ENCODE measurements around the gene ARHGAP15.

The ARHGAP15 gene

DNA sequence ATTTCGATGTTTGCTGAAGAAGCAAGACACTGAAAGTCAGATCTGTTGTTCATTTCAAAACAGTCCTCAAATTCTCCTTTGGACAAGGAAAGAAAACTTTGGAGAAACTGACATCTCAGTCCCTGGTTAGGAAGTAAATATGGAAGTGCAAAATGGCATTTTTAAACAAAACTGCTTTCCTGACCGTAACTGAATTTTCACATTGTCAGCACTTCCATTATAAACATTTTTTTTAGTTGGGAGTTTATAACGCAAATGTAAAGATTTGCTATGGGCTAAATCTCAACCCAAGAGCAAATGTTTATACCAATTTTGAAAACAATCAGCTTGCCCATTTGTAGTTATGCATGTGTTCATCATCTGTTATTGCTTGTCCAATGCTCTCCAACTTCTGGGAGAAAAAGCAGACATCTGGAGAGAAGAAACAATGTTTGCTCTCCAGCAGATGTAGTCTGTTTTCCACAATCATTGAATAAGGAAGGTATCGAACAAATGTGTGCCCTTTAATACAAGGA is 520.1 kb downstream of the ARHGAP15 start:
- no peak for TF ChIP-seq ZNF384 (IDR thresholded peaks at IDR 0.05)
- no peak for TF ChIP-seq FOXK2 (IDR thresholded peaks at IDR 0.05)
- no peak for TF ChIP-seq FOXA1 (IDR thresholded peaks at IDR 0.05)
- TF ChIP-seq SUZ12 (IDR thresholded peaks at IDR 0.05): no peak
- TF ChIP-seq BHLHE40 (IDR thresholded peaks at IDR 0.05; ENCODE audit: borderline replicate concordance): no peak
- TF ChIP-seq, protein P1, sequence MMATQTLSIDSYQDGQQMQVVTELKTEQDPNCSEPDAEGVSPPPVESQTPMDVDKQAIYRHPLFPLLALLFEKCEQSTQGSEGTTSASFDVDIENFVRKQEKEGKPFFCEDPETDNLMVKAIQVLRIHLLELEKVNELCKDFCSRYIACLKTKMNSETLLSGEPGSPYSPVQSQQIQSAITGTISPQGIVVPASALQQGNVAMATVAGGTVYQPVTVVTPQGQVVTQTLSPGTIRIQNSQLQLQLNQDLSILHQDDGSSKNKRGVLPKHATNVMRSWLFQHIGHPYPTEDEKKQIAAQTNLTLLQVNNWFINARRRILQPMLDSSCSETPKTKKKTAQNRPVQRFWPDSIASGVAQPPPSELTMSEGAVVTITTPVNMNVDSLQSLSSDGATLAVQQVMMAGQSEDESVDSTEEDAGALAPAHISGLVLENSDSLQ (IDR thresholded peaks at IDR 0.05): no peak
- no peak for TF ChIP-seq CTBP1 (IDR thresholded peaks at IDR 0.05; ENCODE audit: borderline replicate concordance)
- TF ChIP-seq FOXM1 (IDR thresholded peaks at IDR 0.05; ENCODE audit: borderline replicate concordance): no peak
- TF ChIP-seq NFRKB (IDR thresholded peaks at IDR 0.05): no peak
- no peak for TF ChIP-seq L3MBTL2 (conservative IDR thresholded peaks at IDR 0.05)
- TF ChIP-seq TARDBP (IDR thresholded peaks at IDR 0.05): no peak
- TF ChIP-seq ELF4 (IDR thresholded peaks at IDR 0.05): no peak
- no peak for TF ChIP-seq ARNT (IDR thresholded peaks at IDR 0.05)
- TF ChIP-seq SP1 (IDR thresholded peaks at IDR 0.05): no peak
- TF ChIP-seq HDGF (IDR thresholded peaks at IDR 0.05; ENCODE audit: borderline replicate concordance): no peak
- no peak for TF ChIP-seq LEF1 (IDR thresholded peaks at IDR 0.05; ENCODE audit: borderline replicate concordance)
- POLR2A ChIA-PET: no interaction called here
- no peak for DNase-seq (ENCODE audit: extremely low spot score)
- CTCF ChIA-PET: no interaction called here

DNA sequence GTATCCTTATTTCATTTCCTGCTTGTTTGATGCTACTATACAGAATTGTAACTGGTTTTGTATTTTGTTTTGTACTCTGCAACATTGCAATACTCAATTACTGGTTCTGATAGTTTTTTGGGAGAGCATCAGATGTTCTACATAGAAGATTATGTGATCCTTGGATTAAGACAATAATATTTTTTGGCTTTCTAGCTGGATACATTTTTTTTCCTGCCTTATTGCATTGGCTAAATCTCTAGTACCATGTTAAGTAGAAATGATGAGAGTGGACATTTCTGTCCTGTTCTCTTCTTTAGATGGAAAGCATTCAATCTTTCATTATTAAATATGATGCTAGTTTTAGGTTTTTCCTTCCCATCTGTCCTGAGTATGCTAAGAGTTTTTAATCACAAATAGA is 523.5 kb downstream of the ARHGAP15 start:
- ChIA-PET CTCF (no interaction called here), POLR2A (no interaction called here)
- DNase-seq (ENCODE audit: extremely low spot score): no peak
- TF ChIP-seq FOXM1 (IDR thresholded peaks at IDR 0.05; ENCODE audit: borderline replicate concordance) (no peak), TARDBP (IDR thresholded peaks at IDR 0.05) (no peak), LEF1 (IDR thresholded peaks at IDR 0.05; ENCODE audit: borderline replicate concordance) (no peak), NFRKB (IDR thresholded peaks at IDR 0.05) (no peak), CTBP1 (IDR thresholded peaks at IDR 0.05; ENCODE audit: borderline replicate concordance) (no peak), SP1 (IDR thresholded peaks at IDR 0.05) (no peak), HDGF (IDR thresholded peaks at IDR 0.05; ENCODE audit: borderline replicate concordance) (no peak), FOXA1 (IDR thresholded peaks at IDR 0.05) (no peak), FOXK2 (IDR thresholded peaks at IDR 0.05) (no peak), ELF4 (IDR thresholded peaks at IDR 0.05) (no peak)
- TF ChIP-seq, protein P1 (IDR thresholded peaks at IDR 0.05): no peak

DNA sequence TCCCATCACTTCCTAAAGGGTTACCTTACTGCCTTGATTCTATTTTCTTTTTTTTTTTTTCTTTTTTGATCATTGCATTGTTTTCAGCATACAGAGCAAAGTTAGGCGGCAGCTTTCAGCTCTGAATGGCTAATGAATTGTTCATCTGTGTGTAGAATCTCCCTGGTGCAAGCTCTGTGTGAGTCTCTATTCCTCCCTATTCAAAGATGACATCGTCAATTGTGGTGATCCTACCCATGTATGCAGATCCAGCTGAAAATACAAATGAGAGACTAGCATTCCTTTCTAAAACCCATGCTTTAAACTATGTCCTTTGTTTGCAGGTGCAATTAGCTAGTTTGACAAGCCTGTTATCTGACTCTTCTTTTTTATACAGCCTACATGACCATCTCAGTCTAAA is 539.0 kb downstream of the ARHGAP15 start:
- TF ChIP-seq L3MBTL2 (conservative IDR thresholded peaks at IDR 0.05) (no peak), NFRKB (IDR thresholded peaks at IDR 0.05) (no peak), LEF1 (IDR thresholded peaks at IDR 0.05; ENCODE audit: borderline replicate concordance) (no peak), SP1 (IDR thresholded peaks at IDR 0.05) (no peak), ZNF384 (IDR thresholded peaks at IDR 0.05) (no peak), ELF4 (IDR thresholded peaks at IDR 0.05) (no peak), FOXK2 (IDR thresholded peaks at IDR 0.05) (no peak), SUZ12 (IDR thresholded peaks at IDR 0.05) (no peak), CTBP1 (IDR thresholded peaks at IDR 0.05; ENCODE audit: borderline replicate concordance) (no peak), TARDBP (IDR thresholded peaks at IDR 0.05) (no peak), FOXM1 (IDR thresholded peaks at IDR 0.05; ENCODE audit: borderline replicate concordance) (no peak), HDGF (IDR thresholded peaks at IDR 0.05; ENCODE audit: borderline replicate concordance) (no peak), ARNT (IDR thresholded peaks at IDR 0.05) (no peak)
- TF ChIP-seq, protein P1 (IDR thresholded peaks at IDR 0.05): no peak
- ChIA-PET CTCF (no interaction called here), POLR2A (no interaction called here)
- no peak for DNase-seq (ENCODE audit: extremely low spot score)

DNA sequence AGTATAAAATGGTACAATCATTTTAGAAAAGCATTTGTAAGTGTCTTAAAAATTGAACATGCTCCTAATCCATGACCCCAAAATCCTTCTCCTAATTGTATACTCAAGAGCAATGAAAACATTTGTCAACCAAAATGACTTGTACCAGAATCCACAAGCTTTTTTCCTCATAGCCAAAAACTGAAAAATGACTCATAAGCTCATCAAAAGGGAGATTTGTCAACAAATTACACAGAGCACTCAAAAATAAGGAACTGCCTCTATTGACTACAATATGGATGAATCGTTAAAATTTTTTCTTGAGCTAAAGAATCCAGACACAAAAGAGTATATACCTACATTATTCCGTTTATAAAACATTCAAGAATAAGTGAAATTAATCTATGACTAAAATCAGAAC is 544.8 kb downstream of the ARHGAP15 start:
- ChIA-PET CTCF (no interaction called here), POLR2A (no interaction called here)
- DNase-seq (ENCODE audit: extremely low spot score): no peak
- no peak for TF ChIP-seq FOXA1 (IDR thresholded peaks at IDR 0.05)
- no peak for TF ChIP-seq SUZ12 (IDR thresholded peaks at IDR 0.05)
- no peak for TF ChIP-seq L3MBTL2 (conservative IDR thresholded peaks at IDR 0.05)
- TF ChIP-seq TARDBP (IDR thresholded peaks at IDR 0.05): no peak
- TF ChIP-seq, protein P1 (IDR thresholded peaks at IDR 0.05): no peak
- no peak for TF ChIP-seq CTBP1 (IDR thresholded peaks at IDR 0.05; ENCODE audit: borderline replicate concordance)
- no peak for TF ChIP-seq ZNF384 (IDR thresholded peaks at IDR 0.05)
- TF ChIP-seq LEF1 (IDR thresholded peaks at IDR 0.05; ENCODE audit: borderline replicate concordance): no peak
- no peak for TF ChIP-seq FOXK2 (IDR thresholded peaks at IDR 0.05)
- TF ChIP-seq FOXM1 (IDR thresholded peaks at IDR 0.05; ENCODE audit: borderline replicate concordance): no peak
- TF ChIP-seq ARNT (IDR thresholded peaks at IDR 0.05): no peak
- TF ChIP-seq BHLHE40 (IDR thresholded peaks at IDR 0.05; ENCODE audit: borderline replicate concordance): no peak
- no peak for TF ChIP-seq NFRKB (IDR thresholded peaks at IDR 0.05)
- TF ChIP-seq HDGF (IDR thresholded peaks at IDR 0.05; ENCODE audit: borderline replicate concordance): no peak
- TF ChIP-seq SP1 (IDR thresholded peaks at IDR 0.05): no peak
- TF ChIP-seq ELF4 (IDR thresholded peaks at IDR 0.05): no peak

DNA sequence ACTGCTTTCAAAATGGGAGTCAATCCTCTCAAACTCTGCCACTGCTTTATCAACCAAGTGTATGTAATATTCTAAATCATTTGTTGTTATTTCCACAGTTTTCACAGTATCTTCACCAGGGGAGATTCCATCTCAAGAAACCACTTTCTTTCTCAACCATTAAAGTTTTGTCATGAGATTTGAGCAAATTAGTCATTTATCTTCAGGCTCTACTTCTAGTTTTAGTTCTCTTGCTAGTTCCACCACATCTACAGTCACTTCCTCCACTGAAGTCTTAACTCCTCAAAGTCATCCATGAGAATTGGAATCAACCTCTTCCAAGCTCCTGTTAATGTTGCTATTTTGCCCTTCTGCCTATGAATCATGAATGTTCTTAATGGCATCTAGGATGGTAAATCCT is 545.8 kb downstream of the ARHGAP15 start:
- POLR2A ChIA-PET: no interaction called here
- CTCF ChIA-PET: no interaction called here
- TF ChIP-seq L3MBTL2 (conservative IDR thresholded peaks at IDR 0.05) (no peak), FOXA1 (IDR thresholded peaks at IDR 0.05) (no peak), CTBP1 (IDR thresholded peaks at IDR 0.05; ENCODE audit: borderline replicate concordance) (no peak), ARNT (IDR thresholded peaks at IDR 0.05) (no peak), ELF4 (IDR thresholded peaks at IDR 0.05) (no peak), ZNF384 (IDR thresholded peaks at IDR 0.05) (no peak), FOXM1 (IDR thresholded peaks at IDR 0.05; ENCODE audit: borderline replicate concordance) (no peak), HDGF (IDR thresholded peaks at IDR 0.05; ENCODE audit: borderline replicate concordance) (no peak), SUZ12 (IDR thresholded peaks at IDR 0.05) (no peak), NFRKB (IDR thresholded peaks at IDR 0.05) (no peak), TARDBP (IDR thresholded peaks at IDR 0.05) (no peak), FOXK2 (IDR thresholded peaks at IDR 0.05) (no peak), BHLHE40 (IDR thresholded peaks at IDR 0.05; ENCODE audit: borderline replicate concordance) (no peak), LEF1 (IDR thresholded peaks at IDR 0.05; ENCODE audit: borderline replicate concordance) (no peak), SP1 (IDR thresholded peaks at IDR 0.05) (no peak)
- TF ChIP-seq, protein P1 (IDR thresholded peaks at IDR 0.05): no peak
- no peak for DNase-seq (ENCODE audit: extremely low spot score)

Data from HEK293T (cell line).